ENCODE measurements around the gene RBM19.

Gene RBM19

DNA sequence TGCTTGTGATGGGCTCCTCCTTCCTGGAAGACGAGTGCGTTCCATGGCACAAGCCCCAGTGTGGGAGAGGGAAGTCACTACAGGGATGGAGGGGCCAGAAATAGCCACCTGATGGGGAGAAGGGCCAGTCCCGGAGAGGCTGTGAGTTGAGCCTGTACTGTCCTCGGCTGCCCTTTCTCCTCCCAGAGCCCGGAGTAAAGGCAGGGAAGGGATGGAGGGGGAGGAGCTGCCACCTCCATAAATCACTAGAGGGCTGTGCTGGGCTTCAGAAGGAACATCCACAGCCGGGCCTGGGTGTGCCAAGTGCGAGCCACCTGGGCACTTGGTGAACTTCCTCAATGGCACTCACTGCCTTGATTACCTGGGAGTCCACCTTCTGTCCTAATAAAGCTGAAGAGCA lies 110.1 kb downstream of the RBM19 start:
- DNase-seq (ENCODE audit: low read depth in 2 of 2), result no peak

- no peak for DNase-seq (ENCODE audit: low read depth in 2 of 2)
Observed at GRCh38 chr12:113854385-113855142, 111.6 kb downstream of the RBM19 start.

DNA sequence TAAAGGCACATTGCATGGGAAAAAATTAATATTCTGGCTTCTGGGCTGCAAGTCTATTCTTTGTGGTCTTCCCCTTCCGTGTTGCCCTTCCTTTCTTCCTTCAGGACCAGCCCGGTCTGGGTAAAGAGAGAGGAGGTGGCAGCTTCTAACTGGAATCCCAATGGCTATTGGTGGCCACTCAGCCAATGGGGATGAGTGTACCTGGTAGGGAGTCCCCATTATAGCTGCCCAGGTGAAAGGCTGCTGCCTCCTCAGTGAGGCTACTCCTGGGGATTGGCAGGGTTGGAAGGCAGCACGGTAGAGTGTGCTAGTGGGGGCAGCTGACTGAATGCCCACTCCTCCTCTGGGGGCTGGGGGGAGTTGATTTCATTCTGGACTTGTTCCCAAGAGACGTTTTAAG lies 112.6 kb downstream of the RBM19 start:
- DNase-seq (ENCODE audit: low read depth in 2 of 2), result no peak

GRCh38 chr12:113852695-113853490 lies 113.2 kb downstream of the RBM19 start:
- DNase-seq (ENCODE audit: low read depth in 2 of 2), result no peak

- no peak for DNase-seq (ENCODE audit: low read depth in 2 of 2)
Observed at GRCh38 chr12:113852264-113852663, 113.9 kb downstream of the RBM19 start.

DNA sequence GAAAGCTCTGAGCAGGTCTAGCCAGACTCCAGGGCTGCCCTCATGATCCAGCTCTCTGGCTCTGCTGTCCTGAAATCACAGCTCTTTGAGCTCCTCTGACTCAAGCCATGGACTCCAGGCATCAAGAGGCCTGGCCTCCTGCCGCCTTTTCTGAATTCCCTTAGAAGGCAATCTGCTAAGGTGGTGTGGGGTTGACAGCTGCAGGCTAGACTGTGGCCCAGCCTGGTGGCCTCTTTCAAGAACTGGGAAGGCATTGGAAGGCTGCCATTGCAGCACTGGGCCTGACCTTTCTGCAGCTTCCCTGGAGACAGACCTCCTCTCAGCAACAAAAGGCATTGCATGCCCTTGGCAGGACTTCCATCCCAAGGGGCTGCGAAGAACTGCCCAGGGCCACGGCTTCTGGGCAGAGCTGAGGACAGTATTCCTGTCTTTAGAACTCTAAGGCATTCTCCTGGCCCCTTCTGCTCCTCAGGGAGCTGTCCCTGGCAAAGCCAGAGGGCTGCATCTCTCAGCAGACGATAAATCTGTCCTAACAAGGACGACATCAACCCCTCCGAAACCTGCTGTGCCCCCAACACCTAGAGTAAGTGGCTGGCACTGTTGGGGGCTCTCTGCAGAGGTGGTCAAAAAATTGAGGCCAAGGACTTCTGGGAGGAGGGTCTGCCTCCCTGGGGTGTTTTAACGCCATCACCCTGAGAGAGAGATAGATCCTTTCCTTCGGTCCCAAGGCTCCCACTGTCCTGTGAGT lies 115.6 kb downstream of the RBM19 start:
- DNase-seq (ENCODE audit: low read depth in 2 of 2), result no peak

DNA sequence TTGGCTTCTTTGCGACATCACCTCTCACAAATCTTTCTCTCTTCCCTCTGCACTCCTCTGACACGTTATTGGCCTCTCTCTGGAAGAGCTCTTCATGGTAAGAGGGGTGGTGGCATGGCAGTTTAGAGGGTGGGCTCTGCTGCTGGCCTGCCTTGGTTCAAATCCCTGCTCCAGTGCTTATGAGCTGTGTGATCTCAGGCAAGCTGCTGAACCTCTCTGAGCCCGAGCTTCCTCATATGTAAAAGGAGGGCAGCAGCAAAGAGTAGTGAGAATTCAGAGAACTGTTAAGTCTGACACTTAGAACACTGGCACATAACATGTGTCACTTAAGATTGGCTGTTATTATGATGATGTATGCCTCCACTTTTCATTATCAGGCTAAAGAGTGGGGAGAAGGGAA lies 118.3 kb downstream of the RBM19 start:
- no peak for DNase-seq (ENCODE audit: low read depth in 2 of 2)

- no peak for DNase-seq (ENCODE audit: low read depth in 2 of 2)
Observed at GRCh38 chr12:113846883-113847755, 119.0 kb downstream of the RBM19 start.

DNA sequence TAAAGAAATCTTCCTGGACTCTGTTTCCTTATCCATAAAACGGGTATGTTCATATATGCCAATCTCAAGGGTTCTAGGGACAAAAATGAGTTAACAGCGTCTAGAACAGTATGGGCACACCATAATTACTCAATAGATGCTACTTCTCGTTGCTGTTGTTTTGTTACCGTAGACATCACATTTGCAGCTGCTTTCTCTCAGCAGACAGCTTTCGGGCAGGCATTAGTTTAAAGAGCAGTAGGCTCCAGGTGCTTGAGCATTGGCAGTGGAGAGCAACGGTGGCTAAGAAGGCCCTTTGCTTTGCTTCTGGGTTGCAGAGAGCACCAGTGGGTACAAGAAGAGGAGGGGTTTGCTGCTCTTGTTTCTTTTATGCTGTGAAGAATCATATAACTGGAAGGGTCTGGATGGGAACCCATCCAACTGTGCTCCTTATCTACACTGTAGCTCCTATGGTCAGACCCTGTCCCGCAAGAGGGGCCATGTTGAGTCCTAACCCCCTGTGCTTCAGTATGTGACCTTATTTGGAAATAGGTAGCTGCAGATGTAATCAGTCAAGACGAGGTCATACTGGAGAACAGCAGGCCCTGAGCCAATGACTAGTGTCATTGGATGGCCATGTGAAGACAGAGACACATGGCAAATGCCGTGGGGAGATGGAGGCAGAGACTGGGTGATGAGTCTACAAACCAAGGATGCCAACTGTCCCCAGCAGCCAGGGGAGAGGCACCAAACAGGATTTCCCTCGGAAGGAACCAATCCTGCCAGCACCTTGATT lies 120.0 kb downstream of the RBM19 start:
- DNase-seq (ENCODE audit: low read depth in 2 of 2), result no peak

DNA sequence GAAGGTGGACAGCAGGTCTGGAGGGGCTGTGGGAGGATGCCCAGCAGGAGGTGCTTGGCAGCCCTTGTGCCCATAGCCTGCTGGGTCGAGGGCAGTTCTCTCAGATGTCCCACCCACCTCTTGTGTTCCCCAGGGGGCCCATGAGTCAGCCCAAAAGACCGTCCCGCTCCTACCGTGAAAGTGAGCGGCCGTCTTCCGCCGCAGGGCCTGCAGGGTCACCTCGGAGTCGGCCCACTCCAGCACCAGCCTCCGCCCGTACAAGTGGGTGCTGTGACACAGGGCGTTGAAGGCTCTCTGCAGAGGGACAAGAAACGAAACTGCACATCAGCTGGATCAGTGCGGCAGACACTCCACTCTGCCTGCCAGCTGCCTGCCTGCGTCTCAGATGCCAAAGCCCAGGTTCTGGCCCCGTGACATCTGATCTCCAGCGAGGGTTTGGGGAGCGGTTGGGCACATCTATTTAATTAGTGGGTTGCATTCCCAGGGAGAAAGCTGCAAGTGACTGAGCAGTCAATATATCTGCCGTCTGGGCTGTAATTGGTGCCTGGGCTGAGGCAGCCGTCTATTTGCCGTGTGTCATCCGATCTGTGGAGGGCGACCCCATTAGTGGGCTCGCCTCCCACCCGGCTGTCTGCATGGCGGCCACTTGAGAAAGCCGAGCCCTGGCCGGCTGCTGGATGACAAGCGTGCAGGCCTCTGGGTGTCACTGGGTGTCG lies 121.5 kb downstream of the RBM19 start:
- no peak for DNase-seq (ENCODE audit: low read depth in 2 of 2)

- DNase-seq (ENCODE audit: low read depth in 2 of 2), result no peak
Observed at GRCh38 chr12:113842699-113843098, 123.4 kb downstream of the RBM19 start.

GRCh38 chr12:113841786-113842185 lies 124.3 kb downstream of the RBM19 start:
- no peak for DNase-seq (ENCODE audit: low read depth in 2 of 2)

DNA sequence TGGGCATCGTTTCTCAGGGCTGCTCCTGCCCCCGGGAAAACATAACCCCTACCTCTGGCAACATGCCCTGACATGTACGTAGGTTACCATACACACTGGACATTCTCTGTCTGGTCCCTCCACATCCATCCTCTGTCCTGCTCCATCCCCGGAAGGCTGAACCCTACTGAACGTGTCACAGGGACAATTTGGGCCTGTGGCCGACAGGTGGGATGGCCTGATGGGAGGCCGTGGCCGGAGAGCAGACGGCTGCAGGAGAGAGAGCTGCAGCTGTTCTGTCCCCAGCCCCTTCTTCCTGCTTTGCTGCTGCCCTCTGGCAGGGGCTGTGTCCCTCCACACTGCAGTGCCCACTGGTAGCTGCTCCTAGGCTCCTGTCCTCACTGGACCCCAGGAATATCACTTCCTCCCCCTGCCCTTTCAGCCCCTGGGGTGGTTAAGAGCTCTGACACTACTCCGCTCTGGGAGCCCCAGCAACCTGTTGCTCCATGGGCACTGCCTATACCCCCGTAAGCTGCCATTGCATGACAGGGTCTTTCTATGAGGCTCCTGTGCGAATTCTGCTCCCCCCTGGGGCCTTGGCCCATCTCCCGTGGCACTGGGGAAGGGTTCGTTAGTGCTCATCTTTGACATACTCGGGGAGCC lies 125.6 kb downstream of the RBM19 start:
- no peak for DNase-seq (ENCODE audit: low read depth in 2 of 2)

GRCh38 chr12:113838896-113839295 lies 127.2 kb downstream of the RBM19 start:
- DNase-seq (ENCODE audit: low read depth in 2 of 2), result no peak

GRCh38 chr12:113837528-113838296 lies 128.4 kb downstream of the RBM19 start:
- DNase-seq (ENCODE audit: low read depth in 2 of 2), result no peak

DNA sequence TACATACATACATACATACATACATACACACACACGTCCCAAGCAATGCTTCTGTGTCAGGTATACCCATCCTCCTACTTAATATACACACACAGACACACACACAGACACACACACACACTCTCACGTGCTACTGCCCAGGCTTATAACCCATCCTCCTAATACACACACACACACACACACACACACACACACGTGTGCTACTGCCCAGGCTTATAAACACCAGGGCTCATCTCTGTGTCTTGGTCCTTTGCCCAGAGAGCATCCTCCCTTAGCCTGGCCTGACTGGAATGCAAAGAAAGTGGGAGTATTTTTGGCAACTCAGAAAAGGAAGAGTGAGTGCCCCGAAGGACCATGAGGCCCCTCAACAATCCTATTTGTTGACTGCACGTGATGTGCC lies 129.0 kb downstream of the RBM19 start:
- DNase-seq (ENCODE audit: low read depth in 2 of 2), result no peak

GRCh38 chr12:113835896-113836295 lies 130.2 kb downstream of the RBM19 start:
- DNase-seq (ENCODE audit: low read depth in 2 of 2), result no peak

GRCh38 chr12:113835433-113835832 lies 130.7 kb downstream of the RBM19 start:
- DNase-seq (ENCODE audit: low read depth in 2 of 2), result no peak

DNA sequence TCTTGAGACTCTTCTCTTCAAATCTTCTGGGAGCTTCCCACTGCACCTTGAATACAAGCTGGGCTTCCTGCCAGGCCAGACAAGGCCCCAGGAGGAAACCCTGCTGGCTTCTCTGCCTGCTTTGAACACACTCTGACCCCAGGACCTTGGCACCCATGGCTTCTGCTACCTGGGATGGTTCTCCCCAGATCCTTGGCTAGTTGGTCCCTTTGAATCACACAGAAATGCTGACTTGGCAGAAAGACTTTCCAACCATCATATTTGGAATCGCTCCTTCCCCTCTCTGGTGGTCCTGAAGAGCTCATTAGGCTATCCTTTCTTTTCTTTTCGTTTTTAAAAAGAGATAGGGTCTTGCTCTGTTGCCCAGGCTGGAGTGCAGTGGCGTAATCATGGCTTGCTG lies 132.7 kb downstream of the RBM19 start:
- DNase-seq (ENCODE audit: low read depth in 2 of 2), result no peak
